ENCODE results near the gene ZNF22.

GRCh38 chr10:44967616-44968015 is 33.1 kb upstream of the ZNF22 start:
- no peak for TF ChIP-seq CTCF (IDR thresholded peaks at IDR 0.05)
- no peak for TF ChIP-seq POLR2A (IDR thresholded peaks at IDR 0.05)
